RWPE1 (cell line): Measurements from ENCODE around the gene P3H2.

Experiments used
- CTCF ChIA-PET: fragments of 350-600 bp; sonication (Branson Sonifier 250); formaldehyde crosslinking; extraction: SDS; loops from one replicate; lab custom pipeline; 2021; lab: Yijun Ruan, JAX
- POLR2A ChIA-PET: fragments of 400-600 bp; formaldehyde crosslinking; extraction: SDS; loops from one replicate; lab custom pipeline; 2020; ENCODE audit warnings: antibody characterized with exemption; ENCODE audit not compliant: low non-redundant PET; lab: Yijun Ruan, JAX
- DNase-seq: peaks from one replicate; pipeline ENCODE4 v3.0.0; 2012; ENCODE audit warnings: low spot score
- H3K27ac ChIP-seq: fragments of 450-650 bp; 2 replicates; pipeline ENCODE4 v1.5.1; 2017
- CTCF ChIP-seq: fragments of 450-650 bp; conservative IDR thresholded peaks from 2 replicates; pipeline ENCODE4 v1.5.1; 2017; ENCODE audit warnings: low read depth, mild to moderate bottlenecking

Gene P3H2

GRCh38 chr3:189977174-189977573, 143.5 kb downstream of the P3H2 start:
- ChIA-PET POLR2A (no interaction called here), CTCF (no interaction called here)
- DNase-seq = no peak
- TF ChIP-seq CTCF = no peak
- H3K27ac ChIP-seq = no peak overlapping the region

GRCh38 chr3:189975391-189975990, 145.2 kb downstream of the P3H2 start:
- CTCF ChIA-PET = interaction anchor here (0.6 kb wide), 1 partner anchor 66 kb away, joined by 5 read pairs; no protein-coding TSS in a partner anchor
- H3K27ac ChIP-seq = no peak overlapping the region
- POLR2A ChIA-PET = no interaction called here
- DNase-seq = no peak
- TF ChIP-seq CTCF = no peak

GRCh38 chr3:189974359-189974758, 146.3 kb downstream of the P3H2 start:
- no peak for TF ChIP-seq CTCF
- ChIA-PET POLR2A (no interaction called here), CTCF (interaction anchor here (0.6 kb wide), 1 partner anchor 348 kb away, joined by 3 read pairs; the partner anchor contains the start of gene CLDN1)
- no peak for DNase-seq
- no peak overlapping the region for H3K27ac ChIP-seq

GRCh38 chr3:189967254-189967865, 153.3 kb downstream of the P3H2 start:
- peak; percentile 54 for DNase-seq
- no peak overlapping the region for H3K27ac ChIP-seq
- peak; percentile 86 for TF ChIP-seq CTCF
- ChIA-PET CTCF (interaction anchor here (0.7 to 2.5 kb wide), 7 partner anchors 30 to 733 kb away, joined by 3 to 9 read pairs (median 4); partner anchors contain the start of gene P3H2), POLR2A (no interaction called here)

GRCh38 chr3:189966843-189967242, 153.9 kb downstream of the P3H2 start:
- CTCF ChIA-PET = interaction anchor here (0.7 to 2.5 kb wide), 6 partner anchors 50 to 734 kb away, joined by 3 to 9 read pairs (median 5); partner anchors contain the start of gene P3H2
- H3K27ac ChIP-seq = no peak overlapping the region
- POLR2A ChIA-PET = no interaction called here
- TF ChIP-seq CTCF = no peak
- no peak for DNase-seq

- no peak for TF ChIP-seq CTCF
- ChIA-PET POLR2A (no interaction called here), CTCF (interaction anchor here (0.6 to 0.9 kb wide), 3 partner anchors 147 to 733 kb away, joined by 3 to 4 read pairs (median 3); no protein-coding TSS in a partner anchor)
- H3K27ac ChIP-seq = no peak overlapping the region
- no peak for DNase-seq
These were observed 155.9 kb downstream of the P3H2 start for GRCh38 chr3:189964623-189965332.
